ENCODE data around the gene ZNF275. TPM values are rescaled to one million over a fixed set of nuclear protein-coding genes. Genes with fewer than 3 reads are reported as not detected.
A peak's percentile ranks its signal among the peaks of the same experiment; 100 is the strongest.
"Not testable (repeated sequence)": the region's sequence is repeated elsewhere in the genome, so short reads cannot be mapped to it uniquely, and the experiment has no call there.

ZNF275 gene
- total and polyA plus RNA-seq, 9 donors = 5.6 to 10.9 (median 8.3) TPM

DNA sequence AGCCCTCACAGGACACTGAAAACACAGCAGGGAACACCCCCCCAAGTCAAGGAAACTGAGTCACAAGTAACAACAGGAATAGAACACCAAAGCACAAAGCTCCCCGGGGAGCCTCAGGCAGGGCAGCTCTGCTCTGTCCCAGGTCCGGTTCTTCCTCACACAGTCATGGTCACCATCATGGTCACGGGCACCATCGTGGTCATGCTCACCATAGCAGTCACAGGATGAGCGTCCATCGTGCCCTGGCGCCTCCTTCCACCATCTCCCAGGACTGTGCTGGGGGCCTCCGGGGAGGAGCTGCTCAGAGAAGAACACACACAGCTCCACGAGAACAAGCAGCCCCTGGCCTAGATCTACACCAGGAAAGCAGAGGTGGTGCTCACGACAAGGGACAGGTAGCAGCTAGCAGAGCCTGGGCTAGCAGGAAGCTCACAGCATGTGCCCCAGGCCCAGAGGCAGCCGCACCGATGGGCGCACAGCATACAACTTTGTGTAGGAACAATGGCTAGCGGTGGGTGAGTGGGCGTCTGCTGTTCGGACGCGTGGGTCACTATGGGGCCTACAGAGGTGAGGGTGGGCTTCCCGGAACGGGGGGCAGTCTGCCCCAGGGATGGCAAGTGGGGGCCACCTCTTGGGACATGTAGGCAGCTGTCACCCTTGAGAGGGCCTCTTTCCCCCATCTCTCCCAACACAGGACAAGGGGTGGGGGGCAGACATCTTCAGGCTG lies 15.8 kb upstream of the ZNF275 start:
- peaks cover 18% of the 10 kb centered on the region for H3K27me3 ChIP-seq (ENCODE audit: control insufficient read depth, insufficient read depth, low read length)
- DNase-seq = no peak
- no peak overlapping the region for H3K4me3 ChIP-seq (ENCODE audit: low read length)
- 90% methylated on average over 16 of the region's 20 CpGs for WGBS (ENCODE audit: insufficient coverage)
- H3K9me3 ChIP-seq (replicated peaks; ENCODE audit: control insufficient read depth, low read depth, low read length) = no peaks in the 10 kb centered on the region
- no peak overlapping the region for H3K27ac ChIP-seq (ENCODE audit: low read length)
- no peaks in the 10 kb centered on the region for H3K4me1 ChIP-seq (ENCODE audit: control insufficient read depth, insufficient read depth, low read length)
- no peaks in the 10 kb centered on the region for H3K36me3 ChIP-seq (ENCODE audit: control insufficient read depth, insufficient read depth, low read length)

DNA sequence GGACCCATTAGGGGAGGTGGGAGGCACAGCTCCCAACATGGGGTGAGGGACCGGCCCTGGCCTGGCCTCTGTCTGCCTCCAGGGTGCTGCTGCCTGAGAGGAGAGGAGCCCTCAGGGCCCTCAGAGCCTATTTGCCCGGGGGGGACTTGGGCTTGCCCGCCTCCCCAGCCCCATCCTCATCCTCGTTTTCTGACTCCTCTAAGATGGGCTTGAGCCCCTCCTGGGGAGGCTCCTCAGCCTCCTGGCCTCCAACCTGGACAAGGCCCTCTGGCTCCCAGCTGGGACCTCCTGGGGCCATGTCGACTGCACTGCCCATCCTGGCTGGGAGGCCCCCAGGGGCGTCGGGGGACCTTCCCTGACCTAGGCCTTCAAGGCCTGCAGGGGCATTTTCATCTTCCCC lies 15.1 kb upstream of the ZNF275 start:
- no peak for DNase-seq
- Histone ChIP-seq H3K27ac (ENCODE audit: low read length) (no peak overlapping the region), H3K9me3 (replicated peaks; ENCODE audit: control insufficient read depth, low read depth, low read length) (no peaks in the 10 kb centered on the region), H3K4me1 (ENCODE audit: control insufficient read depth, insufficient read depth, low read length) (no peaks in the 10 kb centered on the region), H3K27me3 (ENCODE audit: control insufficient read depth, insufficient read depth, low read length) (peaks cover 18% of the 10 kb centered on the region), H3K36me3 (ENCODE audit: control insufficient read depth, insufficient read depth, low read length) (no peaks in the 10 kb centered on the region), H3K4me3 (ENCODE audit: low read length) (no peak overlapping the region)
- WGBS (ENCODE audit: insufficient coverage) = 74% methylated on average over 7 of the region's 7 CpGs

DNA sequence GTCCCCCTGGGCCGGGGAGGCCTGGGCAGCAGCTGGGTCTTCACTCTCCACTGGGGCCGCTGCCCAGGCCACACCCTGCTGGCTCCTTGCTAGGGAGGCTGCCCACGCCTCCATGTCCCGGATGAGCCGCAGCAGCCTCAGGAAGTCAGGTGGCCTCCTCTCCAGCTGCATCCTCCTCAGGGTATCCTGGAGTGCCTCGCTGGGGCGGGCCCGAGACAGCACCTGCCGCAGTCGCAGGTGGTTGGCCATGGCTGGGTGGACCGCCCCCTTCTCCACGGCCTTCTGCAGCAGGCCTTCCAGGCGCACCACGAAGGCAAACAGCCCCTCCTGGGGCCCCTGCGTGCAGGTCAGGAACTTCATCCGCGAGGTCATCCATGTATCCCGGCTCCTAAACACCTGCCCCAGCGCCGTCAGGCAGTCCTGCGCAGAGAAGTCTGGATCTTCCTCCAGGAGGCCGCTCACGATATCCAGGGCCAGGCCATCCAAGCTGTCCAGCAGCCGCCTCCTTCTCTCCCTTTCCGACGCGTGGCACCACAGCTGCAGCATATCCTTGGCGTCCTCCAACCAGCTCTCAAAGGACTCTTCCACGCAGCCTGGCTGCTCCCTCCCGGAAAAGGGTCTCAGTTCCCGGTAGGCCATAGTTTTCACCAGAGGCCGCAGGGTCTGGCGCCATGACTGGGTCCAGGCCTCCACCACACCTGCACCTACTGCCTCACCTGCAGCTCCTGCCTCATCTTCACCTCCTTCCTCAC lies 14.5 kb upstream of the ZNF275 start:
- Histone ChIP-seq H3K4me1 (ENCODE audit: control insufficient read depth, insufficient read depth, low read length) (no peaks in the 10 kb centered on the region), H3K4me3 (ENCODE audit: low read length) (no peak overlapping the region), H3K9me3 (replicated peaks; ENCODE audit: control insufficient read depth, low read depth, low read length) (no peaks in the 10 kb centered on the region), H3K36me3 (ENCODE audit: control insufficient read depth, insufficient read depth, low read length) (no peaks in the 10 kb centered on the region), H3K27ac (ENCODE audit: low read length) (no peak overlapping the region), H3K27me3 (ENCODE audit: control insufficient read depth, insufficient read depth, low read length) (peaks cover 18% of the 10 kb centered on the region)
- 77% methylated on average over 32 of the region's 33 CpGs for WGBS (ENCODE audit: insufficient coverage)
- DNase-seq = no peak

DNA sequence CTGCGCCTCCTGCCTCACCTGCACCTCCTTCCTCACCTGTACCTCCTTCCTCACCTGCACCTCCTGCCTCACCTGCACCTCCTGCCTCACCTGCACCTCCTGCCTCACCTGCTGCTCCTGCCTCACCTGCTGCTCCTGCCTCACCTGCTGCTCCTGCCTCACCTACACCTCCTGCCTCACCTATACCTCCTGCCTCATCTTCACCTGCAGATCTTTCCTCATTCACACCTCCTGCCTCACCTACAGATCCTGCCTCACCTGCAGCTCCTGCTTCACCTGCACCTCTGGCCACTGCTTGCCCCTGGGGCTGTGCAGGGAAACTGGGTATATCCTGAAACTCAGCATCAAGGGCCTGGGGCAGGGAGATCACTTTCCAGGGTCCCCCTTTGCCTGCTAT lies 13.9 kb upstream of the ZNF275 start:
- not testable (repeated sequence) for H3K4me3 ChIP-seq (ENCODE audit: low read length); H3K36me3 ChIP-seq (ENCODE audit: control insufficient read depth, insufficient read depth, low read length); H3K27ac ChIP-seq (ENCODE audit: low read length); H3K9me3 ChIP-seq (replicated peaks; ENCODE audit: control insufficient read depth, low read depth, low read length); H3K4me1 ChIP-seq (ENCODE audit: control insufficient read depth, insufficient read depth, low read length); DNase-seq
- WGBS (ENCODE audit: insufficient coverage) = 86% methylated on average over 1 of the region's 1 CpG
- peaks cover 18% of the 10 kb centered on the region for H3K27me3 ChIP-seq (ENCODE audit: control insufficient read depth, insufficient read depth, low read length)

DNA sequence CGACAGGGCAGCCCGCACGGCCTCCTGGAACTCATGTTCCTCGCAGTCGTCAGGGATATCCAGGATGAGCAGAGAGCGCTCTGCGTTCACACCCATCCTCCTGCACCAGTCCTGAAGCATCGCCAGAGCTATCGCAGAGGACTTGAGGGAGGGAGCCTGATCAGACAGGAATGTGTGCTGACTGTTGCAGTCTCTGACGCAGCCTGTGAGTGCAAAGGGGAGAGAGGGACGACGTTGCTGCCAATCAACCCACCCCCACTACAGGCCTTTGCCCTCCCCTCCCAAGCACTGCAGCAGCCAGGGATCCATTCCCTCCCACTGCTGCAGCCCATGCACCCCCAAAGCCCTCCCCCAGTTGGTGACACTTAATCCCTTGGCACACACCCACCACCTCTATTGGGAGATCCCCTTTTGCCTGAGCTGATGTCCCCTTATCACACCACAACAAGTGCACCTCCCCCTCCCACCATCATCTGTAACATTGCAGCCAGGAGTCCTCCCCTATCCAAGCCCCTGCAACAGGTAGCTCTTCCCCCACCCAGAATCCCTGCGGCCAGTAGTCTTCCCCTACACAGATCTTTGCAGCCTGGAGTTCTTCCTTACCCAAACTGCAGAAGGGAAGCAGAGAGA lies 13.3 kb upstream of the ZNF275 start:
- WGBS (ENCODE audit: insufficient coverage) = 80% methylated on average over 1 of the region's 13 CpGs
- Histone ChIP-seq H3K4me3 (ENCODE audit: low read length) (no peak overlapping the region), H3K27me3 (ENCODE audit: control insufficient read depth, insufficient read depth, low read length) (peaks cover 18% of the 10 kb centered on the region), H3K27ac (ENCODE audit: low read length) (no peak overlapping the region), H3K9me3 (replicated peaks; ENCODE audit: control insufficient read depth, low read depth, low read length) (no peaks in the 10 kb centered on the region), H3K36me3 (ENCODE audit: control insufficient read depth, insufficient read depth, low read length) (no peaks in the 10 kb centered on the region), H3K4me1 (ENCODE audit: control insufficient read depth, insufficient read depth, low read length) (no peaks in the 10 kb centered on the region)
- no peak for DNase-seq

DNA sequence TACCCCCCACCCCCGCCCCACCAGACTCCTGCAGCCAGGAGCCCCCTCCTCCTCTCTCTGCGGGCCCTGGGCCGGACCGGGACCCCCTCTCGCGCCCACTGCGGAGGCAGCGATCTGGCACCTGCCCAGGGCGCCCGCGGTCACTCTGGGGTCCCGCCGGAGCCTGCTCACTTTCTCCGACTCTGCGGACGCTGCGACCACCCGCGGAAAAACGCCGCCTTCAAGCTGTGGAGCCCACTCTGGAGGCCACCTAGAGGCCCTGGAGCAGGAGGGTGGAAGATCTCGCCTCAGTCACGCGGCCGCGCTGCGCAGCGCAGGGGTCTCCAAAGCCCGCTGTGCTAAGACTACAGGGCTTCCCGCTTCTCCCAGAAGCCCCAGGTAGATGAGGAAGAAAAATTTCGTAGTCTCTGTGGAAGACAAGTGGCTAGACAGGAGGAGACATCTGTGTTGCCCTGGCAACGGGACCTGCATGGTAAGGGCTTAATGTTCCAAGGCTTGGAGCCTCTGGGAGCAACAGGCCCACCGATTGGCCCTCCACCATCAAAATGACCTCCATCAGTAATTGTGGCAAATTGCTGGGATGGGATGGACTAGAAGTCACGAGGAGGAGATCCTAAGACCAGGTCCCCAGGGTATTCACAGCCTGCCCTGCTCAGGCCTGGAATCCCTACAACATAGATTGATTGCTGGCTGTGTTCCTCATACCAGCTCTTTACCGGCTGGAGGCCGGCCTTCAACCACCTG lies 12.4 kb upstream of the ZNF275 start, which contains the start of gene PNMA6F:
PNMA6F (minus strand) TSS at position 387 of the 744 bp plus-strand sequence. CDS start 1,093 bp downstream, outside the sequence.
- no peak for DNase-seq
- 37% methylated on average over 32 of the region's 36 CpGs for WGBS (ENCODE audit: insufficient coverage)

DNA sequence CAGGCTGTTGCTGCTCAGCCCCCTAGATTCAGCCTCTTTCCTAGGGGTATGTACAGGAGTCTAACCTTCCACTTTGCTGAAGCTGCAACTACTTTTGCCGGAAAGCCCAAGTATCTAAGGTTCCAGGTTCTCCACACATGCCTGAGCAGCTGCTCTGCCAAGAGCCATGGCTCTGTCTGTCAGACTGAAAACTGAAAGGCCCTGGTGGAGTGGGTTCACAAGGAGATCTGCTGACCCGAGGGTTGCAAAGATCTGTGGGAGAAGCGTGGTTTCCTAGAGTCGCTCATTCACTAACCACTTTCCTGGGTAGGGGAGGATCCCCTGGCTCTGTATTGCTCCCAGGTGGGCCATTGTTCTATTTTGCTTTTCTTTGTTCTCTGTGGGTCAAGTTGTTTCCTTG lies 6.4 kb upstream of the ZNF275 start:
- Histone ChIP-seq H3K9me3 (replicated peaks; ENCODE audit: control insufficient read depth, low read depth, low read length) (no peaks in the 10 kb centered on the region), H3K27me3 (ENCODE audit: control insufficient read depth, insufficient read depth, low read length) (peaks cover 4% of the 10 kb centered on the region), H3K27ac (ENCODE audit: low read length) (no peak overlapping the region), H3K4me3 (ENCODE audit: low read length) (no peak overlapping the region), H3K36me3 (ENCODE audit: control insufficient read depth, insufficient read depth, low read length) (no peaks in the 10 kb centered on the region), H3K4me1 (ENCODE audit: control insufficient read depth, insufficient read depth, low read length) (no peaks in the 10 kb centered on the region)
- WGBS (ENCODE audit: insufficient coverage) = no CpG with 5 or more reads among the region's 4 CpGs
- DNase-seq = no peak

More for the DNA sequence above, 12.4 kb upstream of the ZNF275 start, which contains the start of gene PNMA6F:
- H3K9me3 ChIP-seq (replicated peaks; ENCODE audit: control insufficient read depth, low read depth, low read length) = no peaks in the 10 kb centered on the region
- H3K27me3 ChIP-seq (ENCODE audit: control insufficient read depth, insufficient read depth, low read length) = peaks cover 18% of the 10 kb centered on the region
- H3K36me3 ChIP-seq (ENCODE audit: control insufficient read depth, insufficient read depth, low read length) = no peaks in the 10 kb centered on the region
- H3K4me3 ChIP-seq (ENCODE audit: low read length) = no peak within 1 kb of the TSS
- no peak within 1 kb of the TSS for H3K27ac ChIP-seq (ENCODE audit: low read length)
- H3K4me1 ChIP-seq (ENCODE audit: control insufficient read depth, insufficient read depth, low read length) = no peaks in the 10 kb centered on the region

DNA sequence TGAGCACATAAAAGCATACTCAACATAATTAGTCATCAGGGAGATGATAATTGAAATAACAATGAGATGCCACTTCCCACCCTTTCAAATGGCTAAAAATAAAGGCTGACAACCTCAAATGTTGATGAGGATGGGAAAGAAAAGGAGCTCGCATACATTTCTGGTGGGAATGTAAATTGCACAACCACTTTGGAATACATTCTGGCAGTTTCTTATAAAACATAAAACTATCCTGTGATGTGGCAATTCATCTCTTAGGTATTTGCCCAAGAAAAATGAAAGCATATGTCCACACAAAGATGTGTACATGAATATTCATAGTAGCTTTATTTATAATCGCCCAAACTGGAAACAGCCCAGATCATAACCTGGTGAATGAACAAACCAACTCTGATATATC lies 687 bp upstream of the ZNF275 start:
- no peak for DNase-seq
- no CpG with 5 or more reads among the region's 2 CpGs for WGBS (ENCODE audit: insufficient coverage)
- H3K36me3 ChIP-seq (ENCODE audit: control insufficient read depth, insufficient read depth, low read length) = peaks cover 2% of the 10 kb centered on the region
- no peaks in the 10 kb centered on the region for H3K9me3 ChIP-seq (replicated peaks; ENCODE audit: control insufficient read depth, low read depth, low read length)
- no peak overlapping the region for H3K27ac ChIP-seq (ENCODE audit: low read length)
- no peak overlapping the region for H3K4me3 ChIP-seq (ENCODE audit: low read length)
- H3K4me1 ChIP-seq (ENCODE audit: control insufficient read depth, insufficient read depth, low read length) = peaks cover 11% of the 10 kb centered on the region
- H3K27me3 ChIP-seq (ENCODE audit: control insufficient read depth, insufficient read depth, low read length) = peaks cover 4% of the 10 kb centered on the region

DNA sequence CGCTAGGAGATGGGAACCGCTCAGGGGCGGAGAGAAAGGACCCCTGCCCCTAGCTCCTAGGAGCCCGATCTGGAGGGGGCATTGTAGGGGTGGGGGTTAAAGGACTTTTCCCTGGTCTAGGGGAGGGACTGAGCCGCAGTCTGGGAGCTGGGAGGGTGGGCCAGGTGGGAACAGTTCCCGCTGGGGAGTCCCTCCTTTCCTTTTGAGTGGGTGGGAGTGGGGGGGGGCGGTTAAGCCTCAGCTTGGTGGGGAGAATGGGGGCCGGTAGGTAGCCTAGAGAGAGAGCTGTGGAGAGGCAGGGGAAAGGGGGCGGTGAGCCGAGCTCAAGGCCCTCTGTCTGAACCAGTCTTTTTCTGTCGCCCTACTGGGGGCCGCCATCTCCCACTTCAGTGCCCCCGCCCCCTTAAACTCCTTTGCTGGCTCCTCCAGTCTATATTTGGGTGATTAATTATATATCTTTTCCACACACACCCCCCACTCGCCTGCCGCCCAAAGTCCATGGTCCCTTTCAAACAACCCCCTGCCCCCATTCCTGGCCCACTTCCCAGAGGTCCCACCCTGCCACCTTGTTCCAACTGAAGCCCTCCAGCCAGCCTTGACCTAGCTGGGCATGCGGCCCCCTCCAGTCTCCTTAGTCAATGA lies 822 bp downstream of the ZNF275 start:
- Histone ChIP-seq H3K4me3 (ENCODE audit: low read length) (peak overlapping the region; percentile 67), H3K36me3 (ENCODE audit: control insufficient read depth, insufficient read depth, low read length) (peaks cover 4% of the 10 kb centered on the region), H3K4me1 (ENCODE audit: control insufficient read depth, insufficient read depth, low read length) (peaks cover 12% of the 10 kb centered on the region), H3K27me3 (ENCODE audit: control insufficient read depth, insufficient read depth, low read length) (peaks cover 4% of the 10 kb centered on the region), H3K9me3 (replicated peaks; ENCODE audit: control insufficient read depth, low read depth, low read length) (no peaks in the 10 kb centered on the region), H3K27ac (ENCODE audit: low read length) (no peak overlapping the region)
- 37% methylated on average over 9 of the region's 16 CpGs for WGBS (ENCODE audit: insufficient coverage)
- DNase-seq = no peak
